ENCODE results near the gene PAPSS2. TPM values are rescaled to one million over a fixed set of nuclear protein-coding genes. Genes with fewer than 3 reads are reported as not detected.
"Not testable (repeated sequence)": the region's sequence is repeated elsewhere in the genome, so short reads cannot be mapped to it uniquely, and the experiment has no call there.

The PAPSS2 gene
- total RNA-seq, 1 donor from 2014 or later, result 140 TPM

DNA sequence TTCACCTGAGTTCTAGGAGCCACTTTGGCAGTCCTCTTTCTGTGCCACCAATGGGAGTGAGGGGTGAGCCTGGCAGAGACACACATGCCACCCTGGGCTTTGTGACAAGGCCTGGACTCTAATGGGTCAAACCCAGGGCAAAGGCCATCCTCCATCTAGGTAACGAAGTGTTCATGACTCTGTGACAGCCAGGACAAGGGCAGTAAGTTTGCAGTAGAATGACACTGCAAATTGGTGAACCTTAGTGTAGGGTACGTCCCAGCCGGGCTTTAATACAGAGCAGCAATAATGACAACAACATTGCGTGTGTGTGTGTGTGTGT is 43.3 kb downstream of the PAPSS2 start:
- DNase-seq (ENCODE audit: low read depth in 2 of 2), result no peak

DNA sequence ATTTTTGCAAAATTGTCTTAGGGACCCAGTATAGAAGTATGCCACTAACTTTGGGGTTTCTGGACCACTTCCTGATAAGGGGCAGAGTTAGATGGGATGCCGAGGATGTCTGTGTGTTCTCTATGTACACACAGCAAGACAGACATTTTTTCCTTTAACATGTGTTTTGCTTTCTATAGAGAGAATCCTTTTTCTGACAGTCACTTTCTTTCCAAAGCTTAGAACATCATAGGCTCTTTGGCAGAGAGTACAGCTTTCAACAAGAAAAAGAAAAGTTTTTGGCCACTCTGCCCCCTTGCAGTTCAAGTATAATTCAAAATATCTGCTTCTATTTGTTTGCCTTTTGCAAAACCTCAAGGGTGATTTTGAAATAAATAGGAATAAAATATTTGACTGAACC is 44.1 kb downstream of the PAPSS2 start:
- no peak for DNase-seq (ENCODE audit: low read depth in 2 of 2)

DNA sequence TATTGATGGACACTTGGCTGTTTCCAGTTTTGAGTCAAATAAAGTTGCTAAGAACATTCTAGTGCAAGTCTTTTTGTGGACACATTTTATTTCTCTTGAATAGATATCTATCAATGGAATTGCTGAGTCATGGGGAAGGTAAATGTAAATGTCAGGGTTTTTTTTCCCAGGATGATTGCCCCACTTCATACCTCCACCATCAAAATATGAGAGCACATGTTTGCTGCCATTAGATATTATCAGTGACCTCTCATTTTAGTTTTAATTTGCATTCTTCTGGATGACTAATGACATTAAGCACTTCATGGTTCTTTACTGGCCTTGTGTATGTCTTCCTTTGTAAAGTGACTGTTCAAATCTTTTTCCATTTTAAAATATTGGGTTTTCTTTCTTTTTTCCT is 45.7 kb downstream of the PAPSS2 start:
- peak; percentile 6 to 36 for DNase-seq (ENCODE audit: low read depth in 2 of 2)

DNA sequence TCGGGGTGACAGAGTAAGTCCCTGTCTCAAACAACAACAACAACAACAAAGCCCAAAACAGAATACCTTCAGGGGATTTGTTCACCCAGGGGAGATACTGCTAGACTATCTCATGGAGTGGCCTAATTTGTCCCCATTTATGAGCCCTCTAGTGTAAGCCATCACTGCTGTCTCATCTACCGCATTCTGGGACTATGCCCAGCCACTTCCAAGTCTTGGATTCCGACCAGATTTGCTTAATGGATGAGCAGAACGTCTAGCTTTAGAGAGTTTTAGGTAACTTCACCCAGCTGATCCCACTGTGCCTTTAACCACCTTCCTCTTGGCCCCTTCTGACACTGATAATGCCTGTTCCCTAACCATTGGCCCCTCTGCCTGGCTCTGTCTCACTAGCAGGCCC is 47.1 kb downstream of the PAPSS2 start:
- DNase-seq (ENCODE audit: low read depth in 2 of 2), result no peak

DNA sequence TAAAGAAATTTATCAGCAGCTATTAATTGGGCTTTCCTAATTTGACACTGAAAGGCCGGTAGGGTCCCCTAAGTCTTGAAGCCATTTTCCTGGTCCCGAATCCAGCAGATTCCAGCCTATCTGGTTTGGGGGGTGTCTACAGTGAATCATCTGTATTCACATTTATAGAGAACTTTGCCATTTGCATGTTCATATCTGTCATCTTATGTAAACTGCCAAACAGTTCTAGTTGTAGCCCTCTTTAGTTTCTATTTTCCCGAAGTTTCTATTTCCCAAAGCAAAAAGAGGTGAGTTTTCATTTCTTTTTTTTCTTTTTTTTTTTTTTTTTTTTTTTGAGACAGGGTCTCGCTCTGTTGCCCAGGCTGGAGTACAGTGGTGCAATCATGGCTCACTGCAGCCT is 47.6 kb downstream of the PAPSS2 start:
- no peak for DNase-seq (ENCODE audit: low read depth in 2 of 2)

DNA sequence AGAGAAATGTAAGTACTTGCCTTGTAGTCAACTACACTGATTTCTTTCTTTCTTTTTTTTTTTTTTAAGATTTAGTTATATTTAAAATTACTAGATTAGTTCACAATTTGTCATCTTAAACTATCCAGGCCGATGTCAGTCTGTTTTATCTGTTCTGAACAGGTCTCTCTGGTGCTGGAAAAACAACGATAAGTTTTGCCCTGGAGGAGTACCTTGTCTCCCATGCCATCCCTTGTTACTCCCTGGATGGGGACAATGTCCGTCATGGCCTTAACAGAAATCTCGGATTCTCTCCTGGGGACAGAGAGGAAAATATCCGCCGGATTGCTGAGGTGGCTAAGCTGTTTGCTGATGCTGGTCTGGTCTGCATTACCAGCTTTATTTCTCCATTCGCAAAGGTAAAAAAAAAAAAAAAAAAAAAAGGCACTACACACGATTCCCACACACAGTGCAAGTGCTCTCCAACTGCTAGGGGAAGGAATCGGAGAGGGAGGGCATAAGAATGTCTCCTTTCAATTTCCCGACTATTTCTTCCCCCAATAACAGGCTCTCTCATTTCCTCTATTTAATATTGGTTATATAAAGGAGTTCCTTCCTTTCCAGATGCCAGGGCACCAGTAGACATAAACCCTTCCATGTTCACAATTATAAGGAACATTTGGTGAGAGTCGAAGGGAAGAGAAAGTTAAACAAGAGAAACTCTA is 53.4 kb downstream of the PAPSS2 start:
- peak in 1 of 2 donors; percentile 63 for DNase-seq (ENCODE audit: low read depth in 2 of 2)

DNA sequence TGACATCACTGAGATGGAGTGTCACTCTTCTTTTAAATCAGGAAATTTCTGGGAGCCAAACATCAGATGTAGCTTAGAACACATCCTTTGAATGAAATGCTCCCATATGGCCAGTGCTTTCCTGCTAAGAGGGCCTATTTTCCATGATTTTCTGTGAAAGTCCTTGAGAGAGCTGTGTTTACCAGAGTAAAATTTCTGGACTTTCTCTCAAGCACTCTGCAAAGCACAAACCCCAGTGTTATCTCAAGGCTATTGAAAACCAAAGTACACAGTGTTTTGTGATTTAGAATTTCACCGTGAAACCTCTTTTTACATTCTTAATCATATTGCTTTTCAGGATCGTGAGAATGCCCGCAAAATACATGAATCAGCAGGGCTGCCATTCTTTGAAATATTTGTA is 54.0 kb downstream of the PAPSS2 start:
- no peak for DNase-seq (ENCODE audit: low read depth in 2 of 2)

DNA sequence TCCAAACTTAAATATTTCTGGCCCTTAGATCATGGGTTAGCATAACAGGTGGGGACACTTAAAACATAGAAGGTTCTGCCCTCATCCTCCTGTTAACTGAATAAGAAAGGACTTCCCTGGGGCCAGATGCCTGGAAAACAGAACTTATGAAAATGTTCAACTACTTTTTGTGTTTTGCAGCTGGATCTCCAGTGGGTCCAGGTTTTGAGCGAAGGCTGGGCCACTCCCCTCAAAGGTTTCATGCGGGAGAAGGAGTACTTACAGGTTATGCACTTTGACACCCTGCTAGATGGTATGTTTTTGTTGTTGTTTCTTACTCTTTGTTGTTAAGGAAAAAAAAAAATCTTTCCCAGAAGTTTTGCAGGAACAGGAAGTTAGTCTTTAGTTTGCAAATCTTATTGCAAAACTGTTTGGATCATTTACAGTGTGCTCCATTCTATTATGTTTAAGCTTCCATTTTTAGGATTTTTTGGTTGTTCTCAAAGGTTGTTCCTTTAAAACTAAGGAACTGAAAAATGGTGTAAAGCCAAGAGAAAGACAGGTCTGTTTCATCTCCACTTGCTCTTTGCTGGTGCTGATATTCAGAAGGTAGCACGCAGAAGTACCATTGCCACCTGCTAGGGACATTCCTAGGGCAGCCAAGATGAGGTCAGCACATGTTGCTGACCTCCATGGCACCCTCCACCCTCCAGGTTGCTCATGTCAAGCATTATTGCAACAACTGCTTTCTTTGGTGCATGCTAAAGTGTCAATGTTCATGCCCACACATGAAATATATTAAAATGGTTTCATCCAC is 56.1 kb downstream of the PAPSS2 start:
- peak in 1 of 2 donors; percentile 14 for DNase-seq (ENCODE audit: low read depth in 2 of 2)

DNA sequence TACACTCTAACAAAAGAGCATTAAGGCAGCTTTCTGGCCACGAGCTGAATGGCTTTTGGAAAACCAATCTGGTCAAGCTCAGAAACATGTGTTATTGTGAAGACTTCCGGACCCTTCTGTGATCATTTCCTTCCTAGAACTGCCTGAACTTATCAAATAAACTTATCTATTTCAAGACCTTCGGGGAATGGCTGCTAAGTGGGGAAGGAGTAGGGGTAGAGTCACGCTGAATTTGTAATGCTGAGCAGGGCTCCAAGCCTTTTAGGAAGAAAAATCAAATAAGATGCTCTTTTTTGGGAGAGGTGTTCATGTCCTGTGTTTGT is 56.6 kb downstream of the PAPSS2 start:
- DNase-seq (ENCODE audit: low read depth in 2 of 2), result peak in 1 of 2 donors; percentile 84

DNA sequence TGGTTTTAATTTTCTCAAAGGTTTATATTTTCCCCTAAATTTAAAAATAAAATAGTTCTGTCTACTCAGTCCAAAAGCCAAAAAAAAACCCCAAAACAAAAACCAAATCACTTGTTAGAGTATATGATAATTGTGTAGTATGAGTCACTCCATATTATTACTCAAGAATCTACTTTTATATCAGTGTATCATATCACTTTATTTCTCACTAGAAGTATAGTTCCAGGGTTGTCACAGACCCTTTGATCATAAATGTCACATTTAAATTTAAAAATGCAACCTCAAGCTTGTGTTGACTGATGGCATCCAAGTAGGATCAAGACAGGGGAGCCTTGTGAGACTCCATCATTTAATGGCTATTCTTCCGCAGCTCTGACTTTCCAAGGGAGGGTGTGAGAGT is 61.0 kb downstream of the PAPSS2 start:
- no peak for DNase-seq (ENCODE audit: low read depth in 2 of 2)

DNA sequence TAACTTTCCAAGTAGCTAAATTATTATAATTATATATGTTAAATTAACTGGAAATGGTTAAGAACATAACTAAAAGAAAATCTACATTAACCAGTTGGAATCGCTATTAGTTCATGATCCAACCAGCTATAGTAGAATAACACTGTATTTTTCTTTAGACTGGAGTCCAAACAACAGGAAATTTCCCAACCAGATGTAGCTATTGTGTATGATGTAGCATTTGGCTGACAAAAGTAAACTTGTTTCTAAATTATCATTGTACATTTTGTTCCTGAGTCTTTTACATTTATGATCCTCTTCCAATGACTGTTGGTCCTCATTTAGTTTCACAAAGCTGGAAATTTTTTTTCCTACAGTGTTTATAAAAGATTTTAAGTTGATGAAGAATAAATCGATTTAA is 62.1 kb downstream of the PAPSS2 start:
- peak; percentile 41 to 82 for DNase-seq (ENCODE audit: low read depth in 2 of 2)

DNA sequence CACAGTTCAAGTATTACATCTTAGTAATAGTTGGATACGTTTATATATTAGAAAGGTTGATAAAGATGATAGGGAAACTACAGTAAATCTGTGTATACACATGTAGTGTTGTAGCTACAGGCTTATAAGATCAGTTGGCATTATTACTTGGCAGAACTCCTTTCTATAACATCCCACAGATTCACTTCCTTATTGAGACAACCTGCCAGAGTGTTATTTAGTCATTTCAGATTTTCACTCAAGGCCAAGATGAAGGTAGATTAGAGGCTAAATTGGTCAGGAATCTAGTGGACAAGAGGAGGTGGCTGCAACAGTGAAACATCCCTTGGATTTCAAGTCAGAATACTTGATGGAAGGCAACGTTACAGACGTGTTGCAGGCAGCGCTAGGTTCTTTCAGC is 63.0 kb downstream of the PAPSS2 start:
- no peak for DNase-seq (ENCODE audit: low read depth in 2 of 2)

DNA sequence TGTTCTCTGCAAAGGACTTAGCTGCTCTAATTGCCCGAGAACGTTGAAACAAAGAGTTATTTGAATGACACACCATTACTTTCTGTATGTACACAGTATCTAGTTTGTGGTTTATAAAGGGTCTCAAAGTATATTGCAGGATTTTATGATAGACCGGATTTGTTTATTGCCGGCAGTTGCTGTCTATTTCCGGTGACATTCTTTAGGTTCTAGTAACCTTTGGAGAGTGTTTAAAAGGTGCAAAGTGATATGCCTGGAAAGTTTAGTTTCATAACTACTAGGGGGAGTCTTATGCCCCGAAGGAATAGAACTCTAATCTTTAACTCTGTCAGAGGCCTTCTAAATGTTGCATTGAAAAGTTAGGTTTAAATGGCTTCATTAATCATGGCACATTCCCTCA is 63.8 kb downstream of the PAPSS2 start:
- DNase-seq (ENCODE audit: low read depth in 2 of 2), result peak in 1 of 2 donors; percentile 44

DNA sequence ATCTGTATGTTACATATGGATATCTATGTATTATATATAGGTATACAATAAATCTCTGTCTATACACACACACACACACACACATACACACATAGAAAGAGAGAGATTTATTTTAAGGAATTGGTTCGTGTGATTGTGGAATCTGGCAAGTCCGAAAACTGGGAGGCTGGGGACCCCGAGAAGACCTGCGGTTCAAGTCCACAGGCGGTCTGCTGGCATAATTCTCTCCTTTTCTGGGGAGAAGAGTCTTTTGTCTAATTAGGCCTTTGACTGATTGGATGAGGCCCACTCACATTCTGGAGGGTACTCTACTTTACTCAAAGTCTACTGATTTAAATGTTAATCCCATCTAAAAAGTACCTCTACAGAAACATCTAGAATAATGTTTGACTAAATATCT is 65.1 kb downstream of the PAPSS2 start:
- DNase-seq (ENCODE audit: low read depth in 2 of 2), result no peak

DNA sequence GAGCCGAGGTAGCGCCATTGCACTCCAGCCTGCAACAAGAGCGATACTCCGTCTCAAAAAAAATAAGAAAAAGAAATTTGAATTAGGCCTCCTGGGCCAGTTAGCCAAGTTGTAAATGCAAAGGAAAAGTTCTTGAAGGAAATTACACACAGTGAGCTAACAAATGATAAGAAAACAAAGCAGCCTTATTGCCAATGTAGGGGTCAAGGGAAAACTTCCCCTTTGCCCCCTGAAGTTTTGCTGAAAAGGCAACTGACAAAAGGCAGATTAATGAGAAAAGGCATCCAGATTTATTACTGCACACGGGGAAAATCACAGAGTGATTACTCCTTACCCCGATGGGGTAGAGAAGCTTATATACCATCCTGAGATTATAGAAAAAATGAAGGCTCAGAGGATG is 70.3 kb downstream of the PAPSS2 start:
- DNase-seq (ENCODE audit: low read depth in 2 of 2), result no peak

DNA sequence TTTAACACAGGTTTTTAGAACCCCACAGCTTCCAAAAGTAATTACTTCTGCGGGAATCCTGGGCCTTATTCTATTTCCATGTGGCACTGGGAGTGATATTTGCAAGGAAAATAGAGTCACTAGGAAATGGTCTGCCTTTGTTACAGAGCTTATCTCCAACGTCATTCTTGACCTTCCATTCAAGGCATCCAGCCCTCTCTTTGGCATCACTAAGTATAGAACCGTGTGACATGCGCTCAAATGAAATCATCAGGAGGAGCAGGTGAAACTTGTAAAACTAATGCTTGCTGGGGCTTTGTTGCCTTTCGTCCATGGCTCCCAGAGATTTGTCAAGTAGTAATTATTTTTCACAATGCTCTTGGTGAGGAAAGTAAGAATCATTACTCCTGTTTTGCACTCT is 73.4 kb downstream of the PAPSS2 start:
- DNase-seq (ENCODE audit: low read depth in 2 of 2), result peak; percentile 42 to 57

DNA sequence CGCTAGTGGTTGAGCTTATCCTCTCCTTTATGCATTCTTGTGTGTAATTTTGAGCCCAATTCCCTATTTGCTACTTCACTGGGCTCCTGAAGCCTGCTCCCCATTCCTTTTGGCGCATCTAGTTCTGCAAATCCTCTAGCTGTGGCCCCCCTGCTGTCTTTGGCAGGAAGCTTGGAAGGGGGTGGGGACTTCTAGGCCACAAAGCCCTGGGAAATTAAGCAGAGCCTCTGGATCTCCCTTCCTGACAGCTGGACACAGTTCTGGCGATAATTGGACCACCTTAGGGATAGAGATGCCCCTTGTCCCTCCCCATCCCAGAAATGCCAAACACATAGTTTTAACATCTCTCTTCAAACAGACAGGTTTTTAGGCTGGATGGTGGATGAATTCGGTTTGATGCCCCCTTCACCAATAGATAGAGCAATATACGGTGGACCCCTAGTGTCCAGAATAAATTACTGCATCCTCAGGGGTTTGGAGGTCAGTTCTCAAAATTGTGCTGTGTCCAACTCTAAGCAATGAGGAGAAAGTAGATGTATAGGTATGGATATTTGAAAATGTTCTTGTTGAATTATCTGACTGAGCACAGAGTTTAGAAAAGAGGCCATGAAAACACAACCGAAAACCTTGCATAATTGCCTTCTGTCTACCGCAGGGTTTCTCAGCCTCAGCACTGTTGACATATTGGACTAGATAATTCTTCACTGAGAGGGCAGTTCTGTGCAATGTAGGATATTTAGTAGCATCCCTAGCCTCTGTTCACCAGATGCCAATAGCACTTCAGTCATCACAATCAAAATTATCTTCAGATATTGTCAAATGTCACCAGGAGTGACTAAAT is 75.5 kb downstream of the PAPSS2 start:
- DNase-seq (ENCODE audit: low read depth in 2 of 2), result peak; percentile 58 to 72

DNA sequence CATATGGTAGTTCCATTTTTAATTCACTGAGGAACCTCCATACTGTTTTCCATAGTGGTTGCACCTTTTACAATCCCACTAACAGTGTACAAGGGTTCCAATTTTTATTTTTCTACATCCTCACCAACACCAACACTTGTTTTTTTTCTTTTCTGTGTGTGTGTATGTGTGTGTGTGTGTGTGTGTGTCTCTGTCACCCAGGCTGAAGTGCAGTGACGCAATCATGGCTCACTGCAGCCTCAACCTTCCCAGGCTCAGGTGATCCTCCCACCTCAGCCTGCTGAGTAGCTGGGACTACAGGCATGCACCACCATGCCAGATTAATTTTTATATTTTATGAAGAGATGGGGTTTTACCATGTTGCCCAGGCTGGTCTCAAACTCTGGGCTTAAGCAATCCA is 78.6 kb downstream of the PAPSS2 start:
- DNase-seq (ENCODE audit: low read depth in 2 of 2), result not testable (repeated sequence)

DNA sequence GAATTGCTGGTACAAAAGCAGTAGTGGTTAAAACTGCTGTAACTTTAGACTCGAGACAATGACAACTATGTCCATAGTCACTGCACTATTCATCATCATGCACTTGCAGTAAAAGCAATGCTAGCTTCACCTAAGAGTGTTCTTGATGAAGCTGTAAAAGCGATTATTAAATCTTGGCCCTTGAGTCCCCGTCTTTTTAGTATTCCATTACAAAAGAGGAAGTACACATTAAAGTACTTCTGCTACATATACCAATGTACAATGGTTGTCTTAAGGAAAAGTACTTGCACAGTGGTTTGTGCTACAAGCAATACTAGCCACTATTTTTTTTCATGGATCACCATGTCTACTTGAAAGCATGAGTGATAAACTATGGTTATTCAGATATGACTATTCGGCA is 80.0 kb downstream of the PAPSS2 start:
- no peak for DNase-seq (ENCODE audit: low read depth in 2 of 2)

DNA sequence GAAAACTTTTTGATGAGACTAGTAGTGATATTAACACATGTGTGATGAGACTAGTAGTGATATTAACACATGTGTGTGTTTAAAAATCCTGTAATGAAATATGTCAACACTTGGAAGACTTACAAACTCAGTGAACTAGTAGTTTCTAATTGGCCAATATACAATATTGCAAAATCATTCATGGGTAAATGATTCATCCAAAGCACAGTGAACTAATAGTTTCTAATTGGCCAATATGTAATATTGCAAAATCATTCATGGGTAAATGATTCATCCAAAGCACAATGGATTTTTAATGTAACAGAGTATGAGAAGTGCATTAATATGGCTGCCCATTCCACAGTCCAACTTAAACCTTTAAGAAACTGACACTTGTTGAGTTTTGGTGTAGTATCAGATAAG is 80.6 kb downstream of the PAPSS2 start:
- peak in 1 of 2 donors; percentile 23 for DNase-seq (ENCODE audit: low read depth in 2 of 2)

DNA sequence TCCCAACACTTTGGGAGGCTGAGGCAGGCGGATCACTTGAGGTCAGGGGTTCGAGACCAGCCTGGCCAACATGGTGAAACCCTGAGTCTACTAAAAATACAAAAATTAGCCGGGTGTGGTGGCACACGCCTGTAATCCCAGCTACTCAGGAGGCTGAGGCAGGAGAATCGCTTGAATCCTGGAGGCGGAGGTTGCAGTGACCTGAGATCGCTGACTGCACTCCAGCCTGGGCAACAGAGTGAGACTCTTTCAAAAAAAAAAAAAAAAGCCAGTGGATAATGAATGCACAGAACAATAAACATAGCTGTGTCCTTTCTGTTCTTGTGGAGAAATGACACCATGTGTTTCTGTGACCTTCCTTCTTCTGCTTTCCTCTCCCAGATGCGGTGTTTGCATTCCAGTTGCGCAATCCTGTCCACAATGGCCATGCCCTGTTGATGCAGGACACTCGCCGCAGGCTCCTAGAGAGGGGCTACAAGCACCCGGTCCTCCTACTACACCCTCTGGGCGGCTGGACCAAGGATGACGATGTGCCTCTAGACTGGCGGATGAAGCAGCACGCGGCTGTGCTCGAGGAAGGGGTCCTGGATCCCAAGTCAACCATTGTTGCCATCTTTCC is 83.4 kb downstream of the PAPSS2 start:
- not testable (repeated sequence) for DNase-seq (ENCODE audit: low read depth in 2 of 2)

DNA sequence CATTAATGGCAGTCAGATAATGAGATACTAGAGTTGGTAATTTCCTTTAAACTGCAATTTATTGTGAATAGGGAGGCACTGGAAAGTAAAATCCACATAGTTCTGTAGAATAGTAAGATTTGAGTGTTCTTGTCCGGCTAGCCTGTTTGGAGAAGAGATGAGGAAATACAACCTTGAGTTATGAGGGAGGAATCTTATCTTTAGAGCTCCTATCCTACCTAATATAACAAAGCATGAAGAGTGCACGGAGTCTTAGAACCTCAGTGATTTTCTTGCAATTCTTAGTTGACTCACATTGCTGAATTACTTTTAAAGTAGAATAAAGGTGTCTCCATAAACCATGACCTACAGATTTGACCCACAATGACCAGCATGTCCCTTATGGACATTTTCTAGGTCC is 84.9 kb downstream of the PAPSS2 start:
- no peak for DNase-seq (ENCODE audit: low read depth in 2 of 2)

Data from lung microvascular endothelial cell (primary cell).